ENCODE results near the gene CDC27. TPM values are rescaled to one million over a fixed set of nuclear protein-coding genes. Genes with fewer than 3 reads are reported as not detected.

The CDC27 gene
- total RNA-seq, 4 donors from 2014 or later: 38.7 to 87.6 (median 64.5) TPM

DNA sequence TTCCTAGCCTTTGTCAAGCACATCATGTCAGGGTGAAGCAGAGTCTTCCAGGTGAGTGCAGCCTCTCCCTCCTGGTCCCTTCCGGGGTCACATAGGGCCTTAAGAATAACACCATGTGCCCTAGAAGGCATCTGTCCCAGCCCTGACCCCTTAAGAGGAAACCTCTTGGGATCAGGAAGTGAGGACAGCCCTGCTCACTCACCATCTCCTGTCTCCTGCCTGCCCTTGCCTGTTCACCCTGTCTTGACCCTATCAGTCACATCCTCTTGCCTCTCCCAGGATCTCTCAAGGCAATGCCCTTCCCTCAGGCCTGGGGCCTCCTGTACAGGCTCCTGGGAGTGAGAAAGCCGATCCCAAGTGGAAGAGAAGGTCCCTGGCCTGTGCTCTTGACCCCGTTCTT is 33.9 kb upstream of the CDC27 start:
- H3K4me3 ChIP-seq: no peak overlapping the region
- TF ChIP-seq POLR2A (IDR thresholded peaks at IDR 0.05): no peak
- TF ChIP-seq EP300 (IDR thresholded peaks at IDR 0.05): no peak
- TF ChIP-seq, protein P1, sequence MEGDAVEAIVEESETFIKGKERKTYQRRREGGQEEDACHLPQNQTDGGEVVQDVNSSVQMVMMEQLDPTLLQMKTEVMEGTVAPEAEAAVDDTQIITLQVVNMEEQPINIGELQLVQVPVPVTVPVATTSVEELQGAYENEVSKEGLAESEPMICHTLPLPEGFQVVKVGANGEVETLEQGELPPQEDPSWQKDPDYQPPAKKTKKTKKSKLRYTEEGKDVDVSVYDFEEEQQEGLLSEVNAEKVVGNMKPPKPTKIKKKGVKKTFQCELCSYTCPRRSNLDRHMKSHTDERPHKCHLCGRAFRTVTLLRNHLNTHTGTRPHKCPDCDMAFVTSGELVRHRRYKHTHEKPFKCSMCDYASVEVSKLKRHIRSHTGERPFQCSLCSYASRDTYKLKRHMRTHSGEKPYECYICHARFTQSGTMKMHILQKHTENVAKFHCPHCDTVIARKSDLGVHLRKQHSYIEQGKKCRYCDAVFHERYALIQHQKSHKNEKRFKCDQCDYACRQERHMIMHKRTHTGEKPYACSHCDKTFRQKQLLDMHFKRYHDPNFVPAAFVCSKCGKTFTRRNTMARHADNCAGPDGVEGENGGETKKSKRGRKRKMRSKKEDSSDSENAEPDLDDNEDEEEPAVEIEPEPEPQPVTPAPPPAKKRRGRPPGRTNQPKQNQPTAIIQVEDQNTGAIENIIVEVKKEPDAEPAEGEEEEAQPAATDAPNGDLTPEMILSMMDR (IDR thresholded peaks at IDR 0.05): no peak
- H3K9me3 ChIP-seq: no peaks in the 10 kb centered on the region
- no peak for DNase-seq (ENCODE audit: low spot score in 2 of 2)
- H3K27me3 ChIP-seq: no peaks in the 10 kb centered on the region
- peak overlapping the region in 2 of 4 donors; percentile 82 to 88 for H3K27ac ChIP-seq
- 88 to 91% methylated on average over 3 of the region's 3 CpGs for WGBS, 2 donors
- H3K36me3 ChIP-seq: no peaks in the 10 kb centered on the region
- peaks cover 3 to 38% (median 17%) of the 10 kb centered on the region in 4 donors for H3K4me1 ChIP-seq

DNA sequence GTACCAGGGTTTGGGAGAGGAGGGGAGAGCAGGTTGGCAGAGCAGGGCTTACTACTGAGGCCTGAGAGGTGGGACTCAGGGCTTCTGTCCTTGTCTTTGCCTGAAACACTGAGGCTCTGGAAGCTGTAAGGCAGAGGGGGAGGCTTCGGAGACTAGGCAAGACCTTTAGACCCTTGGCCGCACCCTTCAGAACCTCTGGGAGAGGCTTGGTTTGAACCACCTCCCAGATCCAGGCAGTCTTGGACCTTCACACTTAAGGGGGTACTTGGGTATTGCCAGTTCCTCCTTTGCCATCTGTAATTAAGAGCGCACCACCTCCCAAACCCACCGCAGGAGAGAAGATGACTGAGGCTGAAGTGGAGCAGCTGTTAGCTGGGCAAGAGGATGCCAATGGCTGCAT is 33.0 kb upstream of the CDC27 start:
- no peak overlapping the region for H3K27ac ChIP-seq
- TF ChIP-seq EP300 (IDR thresholded peaks at IDR 0.05): no peak
- TF ChIP-seq POLR2A (IDR thresholded peaks at IDR 0.05): no peak
- TF ChIP-seq, protein P1 (IDR thresholded peaks at IDR 0.05): no peak
- H3K27me3 ChIP-seq: no peaks in the 10 kb centered on the region
- H3K4me3 ChIP-seq: no peak overlapping the region
- no peaks in the 10 kb centered on the region for H3K36me3 ChIP-seq
- DNase-seq (ENCODE audit: low spot score in 2 of 2): no peak
- H3K9me3 ChIP-seq: no peaks in the 10 kb centered on the region
- WGBS, 2 donors: 81 to 88% methylated on average over 4 of the region's 4 CpGs
- H3K4me1 ChIP-seq: peaks cover 3 to 38% (median 17%) of the 10 kb centered on the region in 4 donors

DNA sequence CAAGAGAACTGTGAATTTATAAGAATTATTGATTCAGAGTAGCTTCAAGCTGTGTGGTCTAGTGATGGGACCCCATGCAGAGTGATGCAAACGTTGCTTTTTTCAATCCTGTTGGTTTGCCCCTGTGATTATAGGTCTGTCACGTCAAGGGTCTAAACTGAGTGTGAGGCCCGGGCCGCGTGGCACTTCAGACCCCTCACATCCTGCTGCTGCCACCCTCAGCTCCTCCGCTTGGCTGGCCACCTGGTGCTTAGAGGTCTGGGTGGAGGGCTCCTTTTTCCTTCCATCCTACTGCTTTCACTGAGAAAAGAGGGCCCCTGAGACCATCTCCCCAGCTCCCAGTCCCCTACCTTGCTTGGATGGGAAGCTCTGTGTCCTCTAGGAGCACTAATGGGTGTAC is 32.1 kb upstream of the CDC27 start:
- 82% methylated on average over 6 of the region's 6 CpGs for WGBS, 2 donors
- TF ChIP-seq EP300 (IDR thresholded peaks at IDR 0.05): no peak
- TF ChIP-seq POLR2A (IDR thresholded peaks at IDR 0.05): no peak
- TF ChIP-seq, protein P1 (IDR thresholded peaks at IDR 0.05): no peak
- Histone ChIP-seq H3K27ac (no peak overlapping the region), H3K27me3 (no peaks in the 10 kb centered on the region), H3K4me1 (peaks cover 2 to 33% (median 16%) of the 10 kb centered on the region in 4 donors), H3K4me3 (no peak overlapping the region), H3K36me3 (no peaks in the 10 kb centered on the region), H3K9me3 (no peaks in the 10 kb centered on the region)
- DNase-seq (ENCODE audit: low spot score in 2 of 2): no peak

DNA sequence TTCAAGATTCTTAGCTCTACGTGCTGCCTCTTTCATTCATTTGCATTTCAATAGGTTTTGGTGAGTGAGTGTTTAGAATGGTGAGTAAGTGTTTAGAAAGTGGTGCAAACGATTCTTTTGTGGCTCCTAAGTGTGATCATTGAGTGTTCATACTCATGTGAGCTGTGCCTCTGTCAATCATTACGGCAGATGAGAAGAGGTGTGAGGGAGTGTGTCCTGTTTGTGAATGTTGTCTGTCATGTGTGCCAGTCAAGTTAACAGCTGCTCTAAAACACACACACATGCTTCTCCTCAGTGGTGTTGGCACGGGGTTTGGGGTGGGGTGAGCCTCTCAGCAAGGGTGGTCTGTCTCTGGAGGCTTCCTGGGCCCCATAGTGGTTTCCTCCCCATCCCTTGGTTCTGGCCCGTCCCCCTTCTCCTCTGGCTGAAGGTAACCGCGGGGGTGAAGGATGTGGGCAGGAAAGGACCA is 31.5 kb upstream of the CDC27 start:
- Histone ChIP-seq H3K4me1 (peaks cover 0 to 27% (median 13%) of the 10 kb centered on the region in 4 donors), H3K9me3 (no peaks in the 10 kb centered on the region), H3K4me3 (no peak overlapping the region), H3K27me3 (no peaks in the 10 kb centered on the region), H3K36me3 (no peaks in the 10 kb centered on the region), H3K27ac (no peak overlapping the region)
- TF ChIP-seq, protein P1 (IDR thresholded peaks at IDR 0.05): no peak
- TF ChIP-seq POLR2A (IDR thresholded peaks at IDR 0.05) (no peak), EP300 (IDR thresholded peaks at IDR 0.05) (no peak)
- DNase-seq (ENCODE audit: low spot score in 2 of 2): no peak
- 58 to 64% methylated on average over 7 of the region's 7 CpGs for WGBS, 2 donors

DNA sequence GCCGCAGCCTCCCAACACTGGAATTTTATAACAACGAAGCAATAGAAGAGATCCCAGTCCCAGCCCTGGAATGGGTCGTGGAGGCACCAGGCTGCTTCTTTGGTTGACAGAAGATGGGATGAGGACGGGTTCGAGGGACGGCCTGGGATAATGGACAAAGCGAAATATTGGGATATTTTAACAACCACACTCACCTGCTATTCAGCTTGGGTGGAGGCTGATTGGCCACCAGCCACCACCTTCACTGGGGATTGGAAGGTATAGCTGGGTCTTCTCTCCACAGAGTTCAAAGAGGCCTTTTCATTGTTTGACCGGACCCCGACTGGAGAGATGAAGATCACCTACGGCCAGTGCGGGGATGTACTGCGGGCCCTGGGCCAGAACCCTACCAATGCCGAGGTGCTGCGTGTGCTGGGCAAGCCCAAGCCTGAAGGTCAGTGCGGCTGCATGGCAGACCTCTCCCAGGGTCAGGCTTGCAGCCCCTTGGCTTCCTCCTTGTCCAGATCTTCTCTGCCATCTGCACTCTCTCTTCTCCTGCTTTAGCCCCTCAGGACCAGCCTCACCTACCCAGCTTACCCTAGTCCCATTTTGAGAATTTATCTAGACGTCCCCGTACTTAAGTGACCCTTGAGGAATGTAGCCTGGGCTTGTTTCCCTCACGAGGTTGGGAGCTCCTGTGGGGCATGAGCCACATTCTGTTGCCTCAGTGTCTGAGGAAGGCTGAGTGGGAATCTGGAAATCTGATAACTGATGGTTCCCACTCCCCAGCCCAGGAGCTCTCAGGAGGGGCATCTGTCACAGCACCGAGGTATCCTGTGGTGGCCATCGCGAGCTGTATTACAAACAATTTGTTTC is 30.8 kb upstream of the CDC27 start:
- Histone ChIP-seq H3K27me3 (no peaks in the 10 kb centered on the region), H3K27ac (no peak overlapping the region), H3K9me3 (no peaks in the 10 kb centered on the region), H3K4me1 (peaks cover 0 to 20% (median 8%) of the 10 kb centered on the region in 4 donors), H3K4me3 (no peak overlapping the region), H3K36me3 (no peaks in the 10 kb centered on the region)
- WGBS, 2 donors: 88 to 89% methylated on average over 21 of the region's 21 CpGs
- DNase-seq (ENCODE audit: low spot score in 2 of 2): no peak
- TF ChIP-seq POLR2A (IDR thresholded peaks at IDR 0.05) (no peak), EP300 (IDR thresholded peaks at IDR 0.05) (no peak)
- TF ChIP-seq, protein P1 (IDR thresholded peaks at IDR 0.05): no peak

Data from tibial nerve (tissue), 4 donors.